NCI-H526 treated with DMSO at 0.1 percent for 48 hours (cell line): Measurements from ENCODE around the gene EMILIN2.

Experiments
- DNase-seq: peaks from one replicate; lab custom pipeline; 2025; lab: John Stamatoyannopoulos, UW

The EMILIN2 gene

GRCh38 chr18:2916184-2916583, 69.4 kb downstream of the EMILIN2 start:
- no peak for DNase-seq

DNA sequence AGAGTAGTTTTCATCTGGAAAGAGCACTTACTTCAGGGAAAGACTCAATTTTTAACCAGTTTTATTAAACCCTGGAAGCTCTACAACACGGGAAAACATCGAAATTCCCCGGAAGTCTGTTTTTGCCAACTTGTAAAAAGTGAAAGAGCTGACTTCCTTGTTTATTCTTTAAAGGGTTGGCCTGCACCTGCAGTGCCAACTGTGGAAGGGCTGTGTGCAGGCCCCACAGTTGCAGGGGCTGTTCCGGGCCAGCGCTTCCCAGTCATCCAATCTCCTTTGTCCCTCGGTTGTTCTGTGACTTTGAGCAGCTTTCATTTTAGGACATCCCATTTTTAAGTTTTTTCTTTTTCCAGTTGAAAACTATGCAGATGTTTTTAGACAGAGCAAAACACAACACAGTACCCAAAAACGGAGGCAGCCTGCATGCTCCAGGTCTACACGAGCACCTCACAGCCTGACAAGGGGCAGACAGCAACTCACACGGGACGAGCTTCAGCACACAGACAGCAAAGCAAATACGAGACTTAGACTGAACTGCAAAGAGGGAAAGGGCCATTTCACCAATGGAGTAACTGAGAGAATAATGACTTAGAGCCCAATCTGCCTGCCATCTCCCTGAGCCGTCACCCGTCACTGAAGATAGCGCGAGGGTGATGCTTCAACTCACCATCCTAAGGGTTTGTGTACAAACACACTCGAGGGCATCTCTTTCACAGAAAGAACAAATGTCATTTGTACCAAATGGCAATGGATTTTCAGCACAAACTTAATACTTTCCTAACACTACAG, 70.6 kb downstream of the EMILIN2 start:
- no peak for DNase-seq

DNA sequence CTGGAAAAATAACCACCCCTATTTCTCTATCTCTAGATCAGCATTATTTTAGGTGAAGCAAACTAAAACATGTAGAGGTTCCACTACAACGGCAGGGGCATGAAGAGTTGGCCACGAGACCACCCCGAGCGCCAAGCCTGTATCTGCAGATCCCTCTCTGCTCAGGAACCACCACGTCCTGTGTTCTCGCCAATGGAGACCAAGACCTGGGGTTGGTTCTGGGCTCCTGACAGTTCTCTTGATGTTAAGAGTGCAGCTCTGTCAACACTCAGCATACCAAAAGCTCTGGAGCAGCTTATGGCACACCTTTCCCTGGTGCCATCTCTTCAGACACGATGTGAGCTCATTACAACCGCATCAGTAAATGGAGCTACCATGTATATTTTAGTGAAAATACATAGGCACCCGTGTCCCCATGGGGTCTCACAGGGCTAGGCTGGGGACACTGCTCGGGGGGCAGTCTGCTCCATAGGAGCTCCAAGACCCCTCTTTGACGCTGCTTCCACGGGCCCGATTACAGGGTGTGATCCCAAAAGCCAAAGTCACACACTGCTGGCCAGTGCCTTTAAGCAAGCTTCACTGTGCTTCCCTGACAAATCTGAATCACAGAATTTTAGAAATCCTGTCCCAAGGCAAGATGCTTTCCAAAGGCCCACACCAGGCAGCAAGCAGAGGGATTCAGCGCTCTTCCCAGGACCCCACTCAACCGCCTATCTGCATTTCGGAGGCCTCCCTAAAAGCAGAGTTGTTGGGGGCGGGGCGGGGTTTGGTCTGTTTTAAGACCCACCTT, 72.2 kb downstream of the EMILIN2 start:
- no peak for DNase-seq

DNA sequence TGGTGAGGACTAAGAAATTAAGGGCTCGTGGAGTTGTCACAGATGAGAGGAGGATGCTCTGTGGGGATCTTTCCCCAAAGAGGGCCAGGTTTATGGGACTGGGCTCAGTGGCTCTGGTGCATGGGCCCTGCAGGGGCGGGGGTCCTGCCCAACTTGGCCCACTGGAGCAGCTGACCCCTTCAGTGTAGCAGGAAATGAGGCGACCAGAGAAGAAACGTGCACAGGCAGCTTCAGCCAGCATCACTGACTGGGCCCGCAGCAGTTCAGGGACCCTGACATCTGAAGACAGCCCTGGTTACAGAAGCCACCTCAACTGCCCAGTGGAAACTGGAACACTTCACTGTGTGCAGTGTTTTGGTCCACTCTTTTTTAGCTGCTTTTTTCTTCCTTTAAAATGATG, 72.8 kb downstream of the EMILIN2 start:
- no peak for DNase-seq

GRCh38 chr18:2920027-2920426, 73.2 kb downstream of the EMILIN2 start:
- no peak for DNase-seq

DNA sequence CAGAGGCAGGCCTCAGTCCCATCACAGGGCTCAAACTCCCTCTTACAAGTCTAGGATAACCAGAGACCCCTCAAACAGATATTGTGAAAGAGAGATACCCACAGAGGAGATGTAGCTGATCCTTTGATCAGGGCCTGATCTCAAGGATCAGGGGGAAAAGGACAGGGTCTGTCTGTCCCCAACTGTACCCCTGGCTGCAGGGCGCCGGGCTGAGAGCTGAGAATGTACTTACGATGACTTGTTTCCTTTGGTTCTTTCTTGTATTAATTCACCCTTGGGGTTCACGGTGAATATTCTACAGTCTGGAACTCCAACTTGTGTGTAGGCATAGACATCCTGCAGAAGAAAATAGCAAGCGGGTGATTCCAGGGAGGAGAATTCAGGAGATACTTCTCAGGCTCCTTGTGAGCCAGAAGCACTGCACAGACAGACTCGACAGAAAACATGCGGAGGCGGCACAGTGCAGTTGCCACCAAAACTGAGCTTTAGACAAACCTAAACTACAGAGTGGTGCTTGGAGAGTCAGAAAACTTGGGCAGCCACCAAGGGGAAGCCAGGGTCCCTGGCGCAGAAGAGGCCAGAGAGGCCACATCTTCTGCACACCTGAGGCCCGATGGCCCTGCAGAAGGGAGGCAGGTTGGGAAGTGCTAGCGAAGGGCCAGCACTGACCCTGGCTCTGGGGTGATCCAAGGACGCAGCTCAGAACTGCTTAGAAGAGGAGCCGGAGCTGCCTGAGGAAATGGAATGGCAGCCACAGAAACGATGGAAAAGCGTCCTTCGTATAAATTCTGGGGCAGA, 73.9 kb downstream of the EMILIN2 start:
- no peak for DNase-seq

GRCh38 chr18:2921778-2922177, 75.0 kb downstream of the EMILIN2 start:
- no peak for DNase-seq

GRCh38 chr18:2923464-2923863, 76.7 kb downstream of the EMILIN2 start:
- DNase-seq, result no peak

DNA sequence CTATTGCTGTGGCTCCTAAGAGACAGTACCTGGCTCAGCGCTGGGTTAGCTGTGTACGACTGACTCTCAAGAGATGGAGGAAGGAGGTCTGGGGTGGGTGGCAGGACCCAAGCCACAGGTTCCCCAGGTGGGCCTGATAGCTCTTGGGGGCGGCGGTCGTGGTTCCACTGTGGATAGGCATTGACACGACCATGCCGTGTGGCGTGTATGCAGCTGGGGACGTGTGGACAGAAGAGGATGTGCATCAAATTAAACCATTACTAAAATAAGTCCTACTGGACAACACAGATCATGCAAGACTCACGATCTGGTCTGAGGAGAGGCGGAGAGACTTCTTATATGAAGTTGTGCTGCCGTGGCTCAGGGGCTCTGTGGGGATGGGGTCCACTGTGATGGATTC, 78.1 kb downstream of the EMILIN2 start:
- DNase-seq, result no peak

DNA sequence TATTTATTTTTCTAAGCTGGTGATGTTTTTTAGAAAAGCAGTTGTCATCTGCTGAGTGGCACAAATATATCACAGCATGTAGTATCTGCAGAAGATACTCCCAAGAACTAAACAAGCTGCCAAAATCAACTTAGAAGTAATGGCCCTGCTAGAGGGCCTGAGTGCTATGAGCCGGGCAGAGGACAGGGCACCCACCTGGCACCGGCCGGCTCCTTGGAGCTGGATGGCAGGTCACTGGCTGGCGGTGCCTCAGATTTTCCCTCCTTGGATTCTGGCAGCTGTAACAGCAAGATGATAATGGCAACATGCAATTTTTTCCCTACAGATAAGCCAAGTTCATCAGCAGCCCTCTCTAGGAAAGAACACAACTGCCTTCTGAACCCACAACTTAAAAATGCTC, 79.7 kb downstream of the EMILIN2 start:
- DNase-seq, result no peak

DNA sequence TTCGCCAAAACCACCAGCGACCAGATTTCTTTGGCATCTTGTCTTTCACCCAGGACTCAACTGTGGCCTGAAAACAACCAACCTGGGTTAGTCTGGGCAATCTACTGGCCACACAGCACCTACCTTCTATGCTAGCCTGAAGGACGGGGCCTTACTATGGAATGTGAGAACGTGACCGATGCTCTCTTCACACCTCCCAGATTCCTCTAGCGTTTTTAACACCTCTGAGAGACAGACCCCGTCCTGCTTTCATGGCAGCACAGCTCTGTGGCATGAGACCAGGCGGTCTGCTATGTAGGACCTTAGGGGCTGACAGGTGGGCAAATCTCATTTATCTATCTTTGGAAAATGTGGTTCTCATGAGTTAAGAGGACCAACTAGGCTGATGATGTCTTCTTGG, 80.9 kb downstream of the EMILIN2 start:
- no peak for DNase-seq

DNA sequence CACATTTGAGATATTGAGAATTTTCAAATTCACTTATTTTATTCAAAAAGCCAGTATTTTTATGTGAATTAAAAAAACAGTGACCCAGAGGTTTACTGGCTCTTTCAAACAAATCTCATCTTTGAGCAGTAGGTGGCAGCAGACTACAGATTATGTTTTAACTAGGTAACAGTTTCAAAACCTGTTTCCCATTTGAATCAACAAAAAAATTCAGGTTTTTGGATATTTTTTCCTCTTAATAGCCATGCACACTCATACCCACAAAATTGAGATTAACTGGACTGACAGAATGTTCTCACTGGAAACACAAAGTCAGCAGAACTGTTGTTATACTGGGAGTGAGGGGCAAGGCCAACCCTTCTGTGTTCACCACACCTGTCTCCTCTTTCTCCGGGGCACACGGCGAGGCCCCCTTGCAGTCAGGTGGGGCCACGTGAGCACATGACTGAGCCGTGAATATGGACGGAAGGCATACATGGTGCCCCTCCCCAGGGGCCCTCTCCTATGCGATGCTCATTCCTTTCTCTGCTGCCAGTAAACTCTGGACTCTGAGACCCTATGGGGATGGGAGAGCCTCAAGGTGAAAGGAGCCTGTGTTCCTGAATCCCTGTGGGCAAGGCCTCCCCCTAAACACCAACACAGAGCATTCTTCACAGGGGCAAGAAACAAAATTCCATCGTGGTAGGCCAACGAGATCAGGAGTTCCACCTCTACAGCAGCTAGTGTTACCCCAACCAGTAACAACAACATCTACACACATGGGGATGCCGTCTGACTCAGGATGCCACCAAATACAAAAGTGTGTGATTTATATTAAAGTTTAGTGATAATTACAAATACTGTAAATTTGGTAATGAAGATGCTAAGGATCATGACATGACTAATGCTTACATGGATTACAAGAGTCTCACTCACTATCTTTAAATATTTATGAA, 85.7 kb downstream of the EMILIN2 start:
- DNase-seq, result no peak

DNA sequence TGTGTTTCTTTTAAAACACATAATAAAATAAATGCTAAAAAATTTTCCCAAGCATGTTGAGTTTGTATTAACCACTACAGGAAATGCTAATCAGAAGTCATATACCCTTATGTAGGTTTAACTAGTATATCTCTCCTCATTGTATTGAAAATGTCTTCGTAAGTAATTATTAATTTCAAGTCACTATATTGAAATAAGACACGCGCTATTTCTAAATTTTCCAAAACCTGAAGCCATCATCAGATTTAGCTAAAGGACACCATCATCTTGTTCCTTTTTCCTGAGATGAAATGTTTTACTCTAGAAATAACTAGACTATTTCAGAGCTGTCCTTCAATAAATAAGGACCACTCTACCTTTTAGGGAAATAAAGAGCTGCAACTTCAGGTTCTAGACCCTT, 87.2 kb downstream of the EMILIN2 start:
- no peak for DNase-seq

GRCh38 chr18:2935438-2936192, 88.8 kb downstream of the EMILIN2 start:
- no peak for DNase-seq

- no peak for DNase-seq
Measured at GRCh38 chr18:2939317-2939716, 92.5 kb downstream of the EMILIN2 start.

DNA sequence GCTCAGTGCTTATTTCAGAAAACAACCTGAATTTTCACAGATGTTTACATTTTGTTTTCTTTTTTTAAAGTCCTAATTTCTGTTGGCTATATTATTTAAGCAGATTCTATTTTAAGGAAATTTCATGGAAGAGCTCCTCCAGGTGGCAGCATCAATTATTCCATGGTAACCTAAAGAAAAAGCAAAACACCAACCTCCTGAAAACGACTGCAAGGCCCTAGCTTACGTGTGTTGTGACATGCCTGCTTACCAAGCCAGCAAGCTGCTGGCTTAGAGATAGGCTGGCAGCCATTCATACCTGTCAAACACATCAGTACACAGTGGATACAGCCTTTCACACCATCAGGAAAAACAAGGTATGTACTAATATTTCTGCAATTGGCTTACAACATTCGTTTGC, 101.2 kb downstream of the EMILIN2 start:
- DNase-seq, result no peak

- no peak for DNase-seq
Measured at GRCh38 chr18:2952605-2953004, 105.8 kb downstream of the EMILIN2 start.

GRCh38 chr18:2953935-2954653, 107.3 kb downstream of the EMILIN2 start:
- no peak for DNase-seq

DNA sequence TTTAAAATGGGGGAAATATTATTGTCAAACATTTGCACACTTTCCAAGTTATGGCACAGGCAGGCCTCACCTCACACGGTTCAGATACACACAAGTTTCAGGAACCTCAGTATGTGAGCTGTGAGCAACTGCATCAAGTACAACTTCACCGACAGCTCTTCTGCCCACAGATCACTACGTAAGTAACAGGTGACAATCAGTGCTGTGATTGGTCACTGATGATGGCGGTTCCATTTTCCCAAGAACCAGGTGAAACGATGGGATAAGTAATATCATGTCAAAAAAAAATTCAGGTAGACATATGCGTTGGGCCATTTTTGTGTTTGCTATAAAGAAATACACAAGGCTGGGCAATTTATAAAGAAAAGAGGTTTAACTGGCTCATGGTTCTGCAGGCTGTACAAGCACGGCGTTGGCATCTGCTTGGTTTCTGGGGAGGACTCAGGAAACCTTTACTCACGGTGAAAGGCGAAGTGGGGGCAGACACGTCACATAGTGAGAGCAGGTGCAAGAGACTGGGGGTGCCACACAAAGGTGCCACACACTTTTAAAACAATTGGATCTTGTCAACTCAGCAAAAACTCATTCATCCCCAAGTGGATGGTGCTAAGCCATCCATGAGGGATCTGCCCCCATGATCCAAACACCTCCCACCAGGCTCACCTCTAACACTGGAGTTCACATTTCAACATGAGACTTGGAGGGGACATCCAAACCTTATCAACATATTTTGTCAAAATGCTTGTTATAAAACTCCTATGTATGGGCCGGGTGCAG, 108.3 kb downstream of the EMILIN2 start:
- no peak for DNase-seq
